SK-N-SH (cell line): ENCODE results near the gene MRPL23. TPM values are rescaled to one million over a fixed set of nuclear protein-coding genes. Genes with fewer than 3 reads are reported as not detected.

Experiments
- CTCF ChIA-PET: fragments of 300-600, 350-600 bp; formaldehyde crosslinking; extraction: SDS; loops from one replicate; lab custom pipeline; 2021; lab: Yijun Ruan, JAX
- POLR2A ChIA-PET: fragments of 350-600 bp; sonication (Branson Sonifier 250); formaldehyde crosslinking; extraction: SDS; loops from one replicate; lab custom pipeline; 2020; ENCODE audit warnings: antibody characterized with exemption, inconsistent platforms; lab: Yijun Ruan, JAX
- DNase-seq: peaks from one replicate; pipeline ENCODE4 v3.0.0; 2012
- H2AFZ ChIP-seq: fragments of 200-600 bp; sonication (generic); 2 replicates; pipeline ENCODE4 v1.8.1; 2016; ENCODE audit warnings: antibody characterized with exemption, mild to moderate bottlenecking, low read depth
- H3F3A ChIP-seq: fragments of 200-600 bp; sonication (generic); replicated peaks from 2 replicates; pipeline ENCODE3; 2016; ENCODE audit warnings: antibody characterized with exemption, mild to moderate bottlenecking; ENCODE audit not compliant: insufficient read depth
- H3K27ac ChIP-seq, 2 experiments: fragments of 200-500 bp in 1 of 2; fragments of 200-600 bp in 1 of 2; sonication (Bioruptor generic) in 1 of 2; sonication (generic), shearing (Covaris generic) in 1 of 2; 2 replicates each; pipeline versions ENCODE4 v1.5.1 to v1.6.1; 2014 to 2016; ENCODE audit warnings: low read depth in 2 of 2, inconsistent platforms in 1 of 2, low read length in 1 of 2, mild to moderate bottlenecking in 1 of 2, mixed read lengths in 1 of 2
- H3K27me3 ChIP-seq: fragments of 200-600 bp; sonication (generic), shearing (Covaris generic); 2 replicates; pipeline ENCODE4 v1.6.1; 2016; ENCODE audit warnings: mixed run types; ENCODE audit not compliant: insufficient read depth
- H3K36me3 ChIP-seq, 2 experiments: fragments of 200-500 bp in 1 of 2; fragments of 200-600 bp in 1 of 2; sonication (Bioruptor generic) in 1 of 2; sonication (generic) in 1 of 2; replicated peaks in 1 of 2; 2 replicates each; pipeline versions ENCODE3 to v1.5.1; 2014 to 2016; ENCODE audit warnings: low read length in 1 of 2, mild to moderate bottlenecking in 1 of 2; ENCODE audit not compliant: insufficient read depth in 2 of 2, control insufficient read depth in 1 of 2
- H3K4me1 ChIP-seq, 2 experiments: fragments of 200-500 bp in 1 of 2; fragments of 200-600 bp in 1 of 2; sonication (Bioruptor generic) in 1 of 2; sonication (generic), shearing (Covaris generic) in 1 of 2; 2 replicates each; pipeline versions ENCODE4 v1.5.1 to v1.6.1; 2014 to 2016; ENCODE audit warnings: low read depth in 1 of 2, low read length in 1 of 2, mixed run types in 1 of 2; ENCODE audit not compliant: insufficient read depth in 2 of 2, control insufficient read depth in 1 of 2
- H3K4me2 ChIP-seq: fragments of 200-600 bp; sonication (generic), shearing (Covaris generic); 2 replicates; pipeline ENCODE4 v1.6.1; 2017; ENCODE audit warnings: mixed run types
- H3K4me3 ChIP-seq, 2 experiments: fragments of 200-500 bp in 1 of 2; fragments of 200-600 bp in 1 of 2; sonication (Bioruptor generic) in 1 of 2; sonication (generic), shearing (Covaris generic) in 1 of 2; 2 replicates each; pipeline versions ENCODE4 v1.5.1 to v1.8.1; 2014 to 2016; ENCODE audit warnings: low read depth in 2 of 2, inconsistent platforms in 1 of 2, low read length in 1 of 2, mild to moderate bottlenecking in 1 of 2, mixed read lengths in 1 of 2, moderate library complexity in 1 of 2
- H3K79me2 ChIP-seq: fragments of 200-600 bp; sonication (generic); 2 replicates; pipeline ENCODE4 v1.8.1; 2017; ENCODE audit warnings: mild to moderate bottlenecking; ENCODE audit not compliant: insufficient read depth
- H3K9ac ChIP-seq: fragments of 200-600 bp; sonication (generic); 2 replicates; pipeline ENCODE4 v1.6.1; 2017; ENCODE audit warnings: mixed run types
- H3K9me2 ChIP-seq: fragments of 200-600 bp; sonication (generic); 2 replicates; pipeline ENCODE4 v1.6.1; 2017; ENCODE audit warnings: mixed run types
- H3K9me3 ChIP-seq: fragments of 200-600 bp; sonication (generic); 2 replicates; pipeline ENCODE4 v1.6.1; 2017; ENCODE audit warnings: mixed run types, mild to moderate bottlenecking, moderate library complexity
- H4K20me1 ChIP-seq: fragments of 200-600 bp; sonication (generic); 2 replicates; pipeline ENCODE4 v1.6.1; 2017; ENCODE audit warnings: mild to moderate bottlenecking, mixed run types; ENCODE audit not compliant: insufficient read depth
- CTCF ChIP-seq: fragments of 200-600 bp; sonication (generic); IDR thresholded peaks from 2 replicates; pipeline ENCODE4 v1.6.1; 2017; ENCODE audit warnings: antibody characterized with exemption, mild to moderate bottlenecking, moderate library complexity
- EZH2phosphoT487 ChIP-seq: fragments of 200-600 bp; sonication (generic); IDR thresholded peaks from 2 replicates; pipeline ENCODE4 v1.6.1; 2017; ENCODE audit warnings: low read depth, mixed run types, mild to moderate bottlenecking, antibody characterized with exemption, moderate library complexity, borderline replicate concordance
- FOSL2 ChIP-seq: IDR thresholded peaks from 2 replicates; pipeline ENCODE4 v1.4.0; 2012; ENCODE audit warnings: low read depth, mild to moderate bottlenecking, moderate library complexity, borderline replicate concordance
- FOXJ3 ChIP-seq: sonication (generic); formaldehyde crosslinking; IDR thresholded peaks from 2 replicates; pipeline ENCODE4 v1.5.1; 2020; ENCODE audit warnings: mild to moderate bottlenecking, missing genetic modification reagents
- GATA2 ChIP-seq: sonication (generic); formaldehyde crosslinking; IDR thresholded peaks from 2 replicates; pipeline ENCODE4 v1.5.0; 2020; ENCODE audit warnings: mild to moderate bottlenecking, missing genetic modification reagents
- IRF3 ChIP-seq: fragments of 150-350 bp; IDR thresholded peaks from 2 replicates; pipeline ENCODE4 v1.6.1; 2016; ENCODE audit warnings: mild to moderate bottlenecking, low read depth, low read length
- JUND ChIP-seq: IDR thresholded peaks from 2 replicates; pipeline ENCODE4 v1.4.0; 2012
- REST ChIP-seq: IDR thresholded peaks from 2 replicates; pipeline ENCODE4 v1.6.1; 2012; ENCODE audit warnings: mild to moderate bottlenecking, low read depth, low read length, moderate library complexity
- SIN3A ChIP-seq: IDR thresholded peaks from 2 replicates; pipeline ENCODE4 v1.6.1; 2012; ENCODE audit warnings: low read depth, mild to moderate bottlenecking, low read length, moderate library complexity, borderline replicate concordance
- TEAD4 ChIP-seq: IDR thresholded peaks from 2 replicates; pipeline ENCODE4 v1.4.0; 2012; ENCODE audit warnings: mild to moderate bottlenecking, borderline replicate concordance; ENCODE audit not compliant: insufficient read depth
- YY1 ChIP-seq: IDR thresholded peaks from 2 replicates; pipeline ENCODE4 v1.4.0; 2012; ENCODE audit warnings: low read depth, mild to moderate bottlenecking
- WGBS: methylation state at CpG from one replicate; pipeline ENCODE4 v1.1.6; 2017; ENCODE audit warnings: low lambda C conversion rate; 5-methylcytosine and 5-hydroxymethylcytosine counted together
- polyA plus RNA-seq, 3 experiments: library from polyadenylated mRNA; depleted of rRNA; stranded (reverse); fragments of >200 nt; gene quantifications; 2 replicates each; pipeline ENCODE4 v1.2.3, GENCODE V29; 2012

Gene MRPL23
- polyA plus RNA-seq, 1 of the 3 experiments (the other 2 are of a cell fraction): 264 TPM

- no peak for TF ChIP-seq GATA2 (CRISPR knock-in tag)
- TF ChIP-seq TEAD4: no peak
- TF ChIP-seq CTCF: no peak
- no peak for TF ChIP-seq JUND
- TF ChIP-seq EZH2phosphoT487: no peak
- no peak for TF ChIP-seq IRF3
- no peak for TF ChIP-seq SIN3A
- no peak for TF ChIP-seq FOSL2
- TF ChIP-seq FOXJ3: no peak
- TF ChIP-seq YY1: no peak
- no peak for TF ChIP-seq REST
Measured at GRCh38 chr11:1932105-1932480, 15.0 kb upstream of the MRPL23 start.

More at GRCh38 chr11:1932105-1932480, 15.0 kb upstream of the MRPL23 start:
- 78% methylated on average over 10 of the region's 11 CpGs for WGBS
- peak; percentile 32 for DNase-seq
- Histone ChIP-seq H4K20me1 (no peaks in the 10 kb centered on the region), H3K9me3 (no peaks in the 10 kb centered on the region), H3K79me2 (no peaks in the 10 kb centered on the region), H3K9me2 (no peaks in the 10 kb centered on the region), H3F3A (no peaks in the 10 kb centered on the region), H3K9ac (no peak overlapping the region), H3K27ac (no peak overlapping the region), H3K4me1 (peaks cover 0 to 7% of the 10 kb centered on the region in 2 experiments; a peak in 1 of 4 replicates), H3K27me3 (no peaks in the 10 kb centered on the region), H3K36me3 (no peaks in the 10 kb centered on the region), H3K4me3 (no peak overlapping the region), H3K4me2 (no peak overlapping the region), H2AFZ (no peak overlapping the region)
- POLR2A ChIA-PET: no interaction called here
- CTCF ChIA-PET: interaction anchor here (1.4 to 1.5 kb wide), 2 partner anchors 50 to 238 kb away, joined by 3 to 5 read pairs; no protein-coding TSS in a partner anchor
